Measurements from ENCODE around the gene VAT1. TPM values are rescaled to one million over a fixed set of nuclear protein-coding genes. Genes with fewer than 3 reads are reported as not detected.

Gene VAT1
- total and polyA plus RNA-seq, 9 of the 15 experiments (the other 6 are each of a cell fraction or from before 2014, with no cell fraction given), result 29.4 to 153 (median 66.7) TPM

- Histone ChIP-seq H3K4me2 (ENCODE audit: insufficient read depth, low read length) (no peak overlapping the region), H3K4me3 (no peak overlapping the region), H3K79me2 (ENCODE audit: control insufficient read depth, insufficient read depth, low read length) (peaks cover 4% of the 10 kb centered on the region), H3K9ac (ENCODE audit: insufficient read depth in 1 of 2, low read depth in 2 of 2, low read length in 2 of 2) (no peak overlapping the region), H3K27ac (ENCODE audit: extremely low read depth, low read depth, low read length) (no peak overlapping the region), H2AFZ (ENCODE audit: low read depth, low read length) (no peak overlapping the region), H3K27me3 (ENCODE audit: control insufficient read depth in 2 of 2, insufficient read depth in 2 of 2, low read length in 2 of 2) (no peaks in the 10 kb centered on the region), H3K36me3 (ENCODE audit: control insufficient read depth, insufficient read depth, low read length) (peaks cover 91% of the 10 kb centered on the region), H4K20me1 (replicated peaks; ENCODE audit: control insufficient read depth, insufficient read depth, low read length) (no peaks in the 10 kb centered on the region), H3K4me1 (replicated peaks in 1 of 2; ENCODE audit: control insufficient read depth in 2 of 2, insufficient read depth in 2 of 2, low read length in 2 of 2) (0 out of 5 replicates have a peak, but pooled peaks cover 0 to 2% of the 10 kb centered on the region in 2 experiments), H3K9me1 (ENCODE audit: control insufficient read depth, insufficient read depth, low read length) (no peaks in the 10 kb centered on the region), H3K9me3 (replicated peaks; ENCODE audit: control insufficient read depth, insufficient read depth, low read depth, low read length) (no peaks in the 10 kb centered on the region)
- BruUV-seq (replicated peaks), result no TSS peak
- WGBS (ENCODE audit: insufficient coverage, low coverage, missing lambda C conversion rate), result 94% methylated on average over 6 of the region's 6 CpGs
- ATAC-seq, result no peak
- in situ Hi-C loops (cut with MboI), result no loop called here
- ChIA-PET POLR2A (interaction anchor here (1.8 kb wide), 1 partner anchor 19 kb away, joined by 3 read pairs; no protein-coding TSS in a partner anchor), CTCF (ENCODE audit: low intra/inter-chr PET ratio) (no interaction called here)
- intact Hi-C loops (cut with micrococcal nuclease), result no loop called here
- TF ChIP-seq OTX1 (CRISPR knock-in tag; IDR thresholded peaks at IDR 0.05) (no peak), ARID1B (IDR thresholded peaks at IDR 0.05) (no peak), ZNF785 (CRISPR knock-in tag; IDR thresholded peaks at IDR 0.05) (no peak), TCF7 (IDR thresholded peaks at IDR 0.05; ENCODE audit: borderline replicate concordance) (no peak), SPI1 (IDR thresholded peaks at IDR 0.05; ENCODE audit: borderline replicate concordance, low read depth, low read length) (no peak), MLLT1 (IDR thresholded peaks at IDR 0.05) (no peak)
- DNase-seq (ENCODE audit: extremely low read depth in 1 of 4, low spot score in 3 of 4), result no peak
- FAIRE-seq, result no peak
These were observed 32.2 kb downstream of the VAT1 start for GRCh38 chr17:42989726-42990652.

Data from K562 (cell line).